HG02571 (cell line): ENCODE measurements around the gene RYR3.

Experiments
- ATAC-seq: cut with Tn5 transposase; IDR thresholded peaks from one replicate; pipeline ENCODE4 v1.9.1; 2021; ENCODE audit warnings: mild to moderate bottlenecking, moderate library complexity; ENCODE audit not compliant: unreplicated experiment

The RYR3 gene

GRCh38 chr15:33746203-33746602 is 435.4 kb downstream of the RYR3 start:
- no peak for ATAC-seq

GRCh38 chr15:33753012-33753411 is 442.2 kb downstream of the RYR3 start:
- ATAC-seq: no peak

- ATAC-seq: no peak
Observed at GRCh38 chr15:33754242-33754641, 443.5 kb downstream of the RYR3 start.

- ATAC-seq: no peak
Observed at GRCh38 chr15:33756961-33757360, 446.2 kb downstream of the RYR3 start.

- no peak for ATAC-seq
Observed at GRCh38 chr15:33757516-33758232, 446.9 kb downstream of the RYR3 start.

- ATAC-seq: no peak
Observed at GRCh38 chr15:33766389-33766788, 455.6 kb downstream of the RYR3 start.

GRCh38 chr15:33768670-33769190 is 458.0 kb downstream of the RYR3 start:
- no peak for ATAC-seq

GRCh38 chr15:33773969-33774368 is 463.2 kb downstream of the RYR3 start:
- no peak for ATAC-seq

- no peak for ATAC-seq
Observed at GRCh38 chr15:33778852-33779251, 468.1 kb downstream of the RYR3 start.

GRCh38 chr15:33780011-33780768 is 469.4 kb downstream of the RYR3 start:
- no peak for ATAC-seq

- no peak for ATAC-seq
Observed at GRCh38 chr15:33782966-33783365, 472.2 kb downstream of the RYR3 start.

- ATAC-seq: no peak
Observed at GRCh38 chr15:33785366-33785765, 474.6 kb downstream of the RYR3 start.

- no peak for ATAC-seq
Observed at GRCh38 chr15:33788906-33789540, 478.3 kb downstream of the RYR3 start.

GRCh38 chr15:33794453-33794852 is 483.7 kb downstream of the RYR3 start:
- ATAC-seq: no peak

- ATAC-seq: no peak
Observed at GRCh38 chr15:33795070-33795469, 484.3 kb downstream of the RYR3 start.

GRCh38 chr15:33797651-33798050 is 486.9 kb downstream of the RYR3 start:
- no peak for ATAC-seq

- ATAC-seq: no peak
Observed at GRCh38 chr15:33801954-33802353, 491.2 kb downstream of the RYR3 start.

GRCh38 chr15:33807665-33808064 is 496.9 kb downstream of the RYR3 start:
- ATAC-seq: no peak

- ATAC-seq: no peak
Observed at GRCh38 chr15:33808720-33809457, 498.1 kb downstream of the RYR3 start.

GRCh38 chr15:33810073-33810595 is 499.4 kb downstream of the RYR3 start:
- no peak for ATAC-seq

GRCh38 chr15:33810806-33811205 is 500.0 kb downstream of the RYR3 start:
- ATAC-seq: no peak
